Sigmoid colon (tissue), 3 donors: ENCODE data around the gene HOXB13.

Source experiments
- POLR2A ChIP-seq, 2 donors: fragments of 450-650 bp; IDR thresholded peaks; one replicate each; pipeline ENCODE4 v1.6.1; 2016; ENCODE audit warnings: antibody characterized with exemption in 2 of 2, mild to moderate bottlenecking in 2 of 2, moderate library complexity in 2 of 2
- TF ChIP-seq, protein P1 (sequence below), 4 experiments: fragments of 450-650 bp in 3 of 4; fragments of 200-600 bp in 1 of 4; IDR thresholded peaks; one replicate each; pipeline ENCODE4 v1.5.1; 2016 to 2019; ENCODE audit warnings: antibody characterized with exemption in 4 of 4, mild to moderate bottlenecking in 3 of 4, moderate library complexity in 2 of 4

DNA sequence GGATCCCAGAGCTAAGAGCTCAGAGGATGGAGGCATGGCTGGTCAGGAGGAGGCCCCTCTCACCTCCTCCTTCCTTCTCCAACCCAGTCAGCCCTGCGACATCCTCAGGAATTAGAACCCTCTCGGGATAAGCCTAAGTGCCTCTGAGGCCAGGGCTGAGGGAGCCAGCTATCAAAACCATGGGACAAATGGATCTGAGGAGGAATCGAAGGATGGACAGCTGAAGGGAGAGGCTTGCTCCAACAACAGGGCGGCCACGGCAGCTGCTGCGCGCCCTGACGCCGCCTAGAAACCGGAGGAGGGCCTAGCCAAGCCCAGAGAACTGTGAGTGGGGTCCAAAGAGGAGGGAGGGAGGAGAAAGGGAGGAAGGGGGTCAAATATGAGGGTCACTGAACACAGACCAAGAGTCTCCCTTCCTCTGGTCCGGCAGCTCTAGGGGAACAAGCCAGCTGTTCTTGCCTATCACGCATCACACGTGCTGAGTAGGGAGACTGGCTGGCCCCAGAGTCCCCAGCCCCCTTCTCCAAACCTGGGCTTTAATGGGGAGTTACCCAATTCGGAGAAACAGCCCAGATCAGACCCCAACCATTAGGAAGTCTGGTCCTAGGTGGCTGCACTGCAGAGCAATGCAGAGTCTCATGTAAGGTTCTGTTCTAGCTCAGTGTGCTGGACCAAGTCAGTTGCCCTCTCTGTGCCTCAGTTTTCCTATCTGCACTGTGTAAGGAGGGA is 5.9 kb upstream of the HOXB13 start:
- TF ChIP-seq, protein P1, sequence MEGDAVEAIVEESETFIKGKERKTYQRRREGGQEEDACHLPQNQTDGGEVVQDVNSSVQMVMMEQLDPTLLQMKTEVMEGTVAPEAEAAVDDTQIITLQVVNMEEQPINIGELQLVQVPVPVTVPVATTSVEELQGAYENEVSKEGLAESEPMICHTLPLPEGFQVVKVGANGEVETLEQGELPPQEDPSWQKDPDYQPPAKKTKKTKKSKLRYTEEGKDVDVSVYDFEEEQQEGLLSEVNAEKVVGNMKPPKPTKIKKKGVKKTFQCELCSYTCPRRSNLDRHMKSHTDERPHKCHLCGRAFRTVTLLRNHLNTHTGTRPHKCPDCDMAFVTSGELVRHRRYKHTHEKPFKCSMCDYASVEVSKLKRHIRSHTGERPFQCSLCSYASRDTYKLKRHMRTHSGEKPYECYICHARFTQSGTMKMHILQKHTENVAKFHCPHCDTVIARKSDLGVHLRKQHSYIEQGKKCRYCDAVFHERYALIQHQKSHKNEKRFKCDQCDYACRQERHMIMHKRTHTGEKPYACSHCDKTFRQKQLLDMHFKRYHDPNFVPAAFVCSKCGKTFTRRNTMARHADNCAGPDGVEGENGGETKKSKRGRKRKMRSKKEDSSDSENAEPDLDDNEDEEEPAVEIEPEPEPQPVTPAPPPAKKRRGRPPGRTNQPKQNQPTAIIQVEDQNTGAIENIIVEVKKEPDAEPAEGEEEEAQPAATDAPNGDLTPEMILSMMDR (IDR thresholded peaks at IDR 0.05) = no peak
- TF ChIP-seq POLR2A (IDR thresholded peaks at IDR 0.05) = no peak
